HG03025 (cell line): ENCODE results near the gene GNG7.
"Not testable (repeated sequence)": the region's sequence is repeated elsewhere in the genome, so short reads cannot be mapped to it uniquely, and the experiment has no call there.

ENCODE experiments used
- ATAC-seq: cut with Tn5 transposase; IDR thresholded peaks from one replicate; pipeline ENCODE4 v1.9.1; 2021; ENCODE audit warnings: mild to moderate bottlenecking, moderate library complexity; ENCODE audit not compliant: unreplicated experiment, low FRiP score

GNG7 gene

DNA sequence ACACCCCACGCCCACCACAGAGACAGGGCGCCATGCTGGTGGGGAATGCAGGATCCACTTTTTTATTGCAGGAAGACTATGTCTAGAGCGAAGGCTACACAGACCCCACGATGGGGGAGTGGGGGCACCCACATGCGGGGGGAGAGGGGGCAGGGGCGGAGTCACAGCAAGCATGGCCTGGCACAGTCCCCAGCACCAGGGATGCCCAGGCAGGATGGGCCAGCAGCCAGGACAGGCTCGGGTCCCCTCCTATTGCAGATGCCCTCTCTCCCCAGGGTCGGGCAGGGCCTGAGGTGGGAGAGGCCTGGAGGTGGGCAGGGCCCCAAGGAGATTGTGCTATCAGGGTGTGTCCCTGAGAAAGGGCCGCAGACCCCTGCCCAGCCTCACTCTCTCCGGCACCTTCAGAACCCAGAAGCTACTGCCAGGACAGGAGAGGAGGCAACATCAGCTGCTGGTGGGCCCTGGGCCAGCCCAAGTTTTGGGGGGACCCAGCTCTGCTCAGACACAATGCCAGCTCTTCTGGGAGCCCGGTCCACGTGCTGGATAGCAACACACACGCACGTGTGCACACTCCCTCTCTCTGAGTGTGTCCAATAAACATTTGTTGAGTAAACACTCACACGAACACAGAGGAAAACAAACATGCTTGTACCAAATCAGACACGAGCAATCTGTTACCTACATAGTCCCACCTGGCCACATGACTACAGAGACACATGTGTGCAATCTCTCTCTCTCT, 12.2 kb upstream of the GNG7 start:
- no peak for ATAC-seq

DNA sequence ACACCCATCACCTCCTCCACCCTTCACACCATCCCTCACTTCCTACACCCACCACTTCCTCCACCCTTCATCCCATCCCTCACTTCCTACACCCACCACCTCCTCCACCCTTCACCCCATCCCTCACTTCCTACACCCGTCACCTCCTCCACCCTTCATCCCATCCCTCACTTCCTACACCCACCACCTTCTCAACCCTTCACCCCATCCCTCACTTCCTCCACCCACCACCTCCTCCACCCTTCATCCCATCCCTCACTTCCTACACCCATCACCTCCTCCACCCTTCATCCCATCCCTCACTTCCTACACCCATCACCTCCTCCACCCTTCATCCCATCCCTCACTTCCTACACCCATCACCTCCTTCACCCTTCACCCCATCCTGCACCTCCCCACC, 11.6 kb upstream of the GNG7 start:
- not testable (repeated sequence) for ATAC-seq

DNA sequence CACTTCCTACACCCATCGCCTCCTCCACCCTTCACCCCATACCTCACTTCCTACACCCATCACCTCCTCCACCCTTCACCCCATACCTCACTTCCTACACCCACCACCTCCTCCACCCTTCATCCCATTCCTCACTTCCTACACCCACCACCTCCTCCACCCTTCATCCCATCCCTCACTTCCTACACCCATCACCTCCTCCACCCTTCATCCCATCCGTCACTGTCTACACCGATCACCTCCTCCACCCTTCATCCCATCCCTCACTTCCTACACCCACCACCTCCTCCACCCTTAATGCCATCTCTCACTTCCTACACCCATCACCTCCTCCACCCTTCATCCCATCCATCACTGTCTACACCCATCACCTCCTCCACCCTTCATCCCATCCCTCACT, 10.7 kb upstream of the GNG7 start:
- not testable (repeated sequence) for ATAC-seq

DNA sequence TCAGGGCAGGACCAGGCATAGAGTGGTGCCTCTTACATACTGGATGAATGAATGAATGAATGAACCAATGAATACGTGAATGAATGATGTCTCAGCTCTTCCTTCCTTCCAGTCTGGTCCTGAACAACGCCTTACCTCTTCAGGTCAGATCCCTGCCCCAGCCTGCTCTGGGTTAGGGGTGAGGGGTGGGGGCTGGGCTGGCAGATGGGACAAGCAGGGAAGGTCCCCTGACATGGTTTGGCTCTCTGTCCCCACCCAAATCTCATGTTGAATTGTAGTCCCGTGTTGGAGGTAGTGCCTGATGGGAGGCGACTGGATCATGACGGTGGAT, 9.3 kb upstream of the GNG7 start:
- no peak for ATAC-seq

DNA sequence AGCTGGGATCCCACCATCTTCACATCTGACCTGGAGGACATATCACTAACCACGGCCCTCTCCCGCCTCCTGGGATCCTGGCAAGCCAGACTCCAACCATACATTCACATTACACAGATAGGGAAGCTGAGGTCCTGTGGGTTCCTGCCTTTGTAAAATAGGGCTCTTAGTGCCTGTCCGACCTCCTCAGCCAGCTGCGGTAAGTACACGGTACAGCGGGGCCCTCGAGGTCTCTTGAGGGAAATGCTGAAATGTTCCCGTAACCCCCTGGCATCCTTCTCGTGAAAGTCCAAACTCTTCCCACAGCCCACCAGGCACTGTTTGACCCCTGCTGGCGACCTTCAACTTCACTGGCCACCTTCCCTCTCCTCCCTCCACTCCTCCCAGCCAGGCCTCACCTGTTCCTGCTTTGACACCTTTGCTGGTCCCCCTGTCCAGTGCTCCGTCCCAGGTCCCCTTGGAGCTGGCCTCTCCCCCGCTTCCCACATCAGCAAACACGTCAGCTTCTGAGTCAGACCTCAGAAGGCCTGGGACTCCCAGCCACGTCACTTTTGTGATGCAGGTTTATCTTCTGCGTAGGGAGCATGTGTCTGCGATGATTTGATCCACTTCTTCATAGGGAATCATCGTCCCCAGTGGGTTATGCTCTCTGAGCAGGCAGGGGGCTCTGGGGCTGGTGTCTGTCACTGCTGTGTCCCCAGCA, 8.8 kb upstream of the GNG7 start:
- no peak for ATAC-seq

DNA sequence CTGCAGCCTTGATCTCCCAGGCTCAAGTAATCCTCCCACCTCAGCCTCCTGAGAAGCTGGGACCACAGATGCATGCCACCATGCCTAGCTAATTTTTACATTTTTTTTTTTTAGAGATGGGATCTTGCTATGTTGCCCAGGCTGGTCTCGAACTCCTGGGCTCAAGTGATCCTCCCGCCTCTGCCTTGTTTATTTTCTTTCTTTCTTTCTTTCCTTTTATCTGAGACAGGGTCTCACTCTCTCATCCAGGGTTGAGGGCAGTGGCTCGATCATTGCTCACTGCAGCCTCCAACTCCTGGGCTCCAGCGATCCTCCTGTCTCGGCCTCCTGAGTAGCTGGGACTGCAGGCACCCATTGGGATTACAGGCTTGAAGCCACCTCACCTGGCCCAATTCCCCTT, 3.8 kb upstream of the GNG7 start:
- ATAC-seq: no peak

DNA sequence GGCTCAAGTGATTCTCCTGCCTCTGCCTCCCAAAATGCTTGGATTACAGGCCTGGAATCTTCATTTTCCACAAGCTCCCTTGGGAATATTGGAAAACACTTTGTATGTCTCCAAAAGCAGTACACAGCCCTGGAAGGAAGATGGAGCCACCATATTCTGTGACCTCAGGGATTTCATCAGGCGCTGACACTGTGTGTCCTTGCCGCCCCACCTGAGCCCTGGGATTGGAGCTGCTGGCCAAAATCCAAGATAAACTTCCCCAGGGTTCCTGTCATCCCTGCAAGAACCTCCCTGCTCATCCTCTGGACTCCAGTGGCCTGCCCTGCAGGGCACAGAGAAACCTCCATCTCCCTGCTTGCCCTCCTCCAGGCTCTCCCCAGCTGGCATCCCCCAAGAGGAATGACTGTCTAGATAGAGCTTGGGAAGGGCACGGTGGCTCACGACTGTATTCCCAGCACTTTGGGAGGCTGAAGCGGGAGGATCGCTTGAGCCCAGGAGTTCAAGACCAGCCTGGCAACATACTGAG, 1.3 kb upstream of the GNG7 start:
- ATAC-seq: no peak

DNA sequence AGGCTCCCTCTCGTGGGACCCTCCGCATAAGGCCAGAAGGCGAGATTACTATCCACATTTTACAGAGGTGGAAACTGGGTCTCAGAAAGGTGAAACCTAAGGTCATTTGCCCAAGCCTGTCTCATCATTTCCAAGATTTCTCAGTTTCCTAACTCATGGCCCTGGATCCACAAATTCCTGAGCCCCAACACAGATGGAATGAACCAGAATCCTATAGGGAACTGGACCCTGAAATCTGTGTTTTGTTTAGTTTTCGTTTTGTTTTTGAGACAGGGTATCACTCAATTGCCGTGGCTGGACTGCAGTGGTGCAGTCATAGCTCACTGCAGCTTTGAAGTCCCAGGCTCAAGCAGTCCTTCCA, 563 bp upstream of the GNG7 start:
- no peak for ATAC-seq

DNA sequence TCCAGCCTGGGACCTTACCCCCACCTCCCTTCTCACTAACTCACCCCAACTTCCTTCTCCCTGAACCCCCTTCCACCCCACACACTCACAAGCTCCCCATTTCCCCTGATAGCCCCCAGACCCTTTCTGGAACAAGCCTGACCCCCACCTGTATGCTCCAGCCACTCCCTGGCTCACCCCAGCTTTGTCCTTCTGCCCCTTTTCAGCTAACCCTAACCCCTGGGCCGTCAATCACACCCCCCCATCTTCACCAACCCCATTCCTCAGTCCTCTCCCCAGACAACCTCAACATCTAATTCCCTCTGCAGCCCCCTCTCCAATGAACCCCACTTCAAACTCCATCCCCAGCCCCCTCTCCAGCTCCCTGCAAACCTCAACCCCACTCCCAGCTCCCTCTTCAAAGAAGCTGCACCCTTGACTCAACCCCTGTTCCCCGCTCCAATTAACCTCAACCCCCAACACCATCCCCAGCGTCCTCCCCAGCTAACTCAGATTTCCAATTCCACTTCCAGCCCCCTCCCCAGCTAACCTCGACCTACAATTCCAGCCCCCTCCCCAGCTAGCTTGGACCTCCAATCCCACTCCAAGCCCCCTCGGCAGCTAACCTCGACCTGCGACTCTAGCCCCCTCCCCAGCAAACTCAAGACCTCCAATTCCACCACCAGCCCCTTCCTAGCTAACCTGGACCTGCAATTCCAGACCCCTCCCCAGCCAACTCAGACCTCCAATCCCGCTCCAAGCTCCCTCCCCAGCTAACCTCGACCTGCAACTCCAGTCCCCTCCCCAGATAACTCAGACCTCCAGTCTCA, 929 bp downstream of the GNG7 start:
- no peak for ATAC-seq

DNA sequence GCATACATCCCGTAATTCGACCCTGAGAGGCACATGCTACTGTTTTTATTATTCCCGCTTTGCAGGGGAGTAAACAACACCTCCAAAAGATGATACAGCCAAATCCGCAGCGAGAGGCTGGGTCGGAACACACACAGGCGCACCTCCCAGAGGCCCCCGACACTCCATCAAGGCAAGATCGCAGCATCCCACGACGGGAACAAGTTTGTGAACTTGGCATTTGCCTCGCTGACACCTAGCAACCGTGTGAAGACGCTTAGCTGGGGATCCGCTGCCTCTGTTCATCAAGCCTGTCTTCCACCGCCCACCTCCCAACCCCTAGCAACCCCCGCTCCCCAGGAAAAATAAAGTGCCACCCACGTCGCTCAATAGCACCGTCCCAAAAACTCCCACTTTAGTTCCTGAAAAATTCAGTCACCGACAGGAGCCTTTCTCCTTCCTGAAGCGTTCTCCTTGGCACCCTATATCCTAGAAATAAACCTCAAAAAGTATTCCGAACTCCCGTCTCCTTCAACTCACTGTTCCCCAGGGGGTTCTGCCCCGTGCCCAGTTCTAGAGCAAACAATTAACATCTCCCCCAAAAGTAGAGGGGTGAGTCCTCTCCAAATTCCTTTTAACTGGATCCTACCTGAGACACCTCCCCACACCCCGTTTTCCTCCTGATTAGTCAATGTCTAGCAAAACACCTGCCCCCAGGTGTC, 1.7 kb downstream of the GNG7 start:
- no peak for ATAC-seq

DNA sequence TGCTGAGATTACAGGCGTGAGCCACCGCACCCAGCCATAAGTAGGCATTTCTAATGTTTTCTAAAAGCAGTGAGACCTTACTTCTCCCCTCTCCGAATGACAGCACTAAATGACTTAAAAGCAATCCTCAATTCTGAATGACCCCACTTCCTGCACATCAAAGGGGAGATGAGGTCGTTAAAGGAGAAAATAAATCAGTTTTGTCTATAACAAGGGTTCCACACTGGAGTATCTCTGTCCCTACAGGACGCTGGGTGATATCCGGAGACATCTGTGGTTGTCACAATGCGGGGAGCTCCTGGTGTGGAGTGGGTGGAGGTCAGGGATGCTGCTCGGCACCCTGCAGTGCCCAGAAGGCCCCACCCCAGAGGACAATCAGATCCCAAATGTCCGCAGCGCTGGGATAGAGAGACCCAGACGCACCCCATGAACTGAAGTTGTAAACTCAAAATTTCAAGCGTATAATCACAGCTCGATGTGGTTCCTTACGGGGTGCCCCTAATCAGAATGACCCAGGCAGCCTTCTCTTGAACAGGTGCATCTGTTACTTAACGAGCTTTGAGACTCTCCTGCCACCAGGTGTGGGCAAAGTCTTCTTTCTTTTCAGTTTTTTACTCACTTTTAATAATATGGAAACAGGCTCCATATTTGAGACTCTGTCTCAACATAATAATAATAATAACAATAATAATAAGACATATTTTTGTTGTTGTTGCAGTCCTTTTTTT, 2.9 kb downstream of the GNG7 start:
- ATAC-seq: no peak

DNA sequence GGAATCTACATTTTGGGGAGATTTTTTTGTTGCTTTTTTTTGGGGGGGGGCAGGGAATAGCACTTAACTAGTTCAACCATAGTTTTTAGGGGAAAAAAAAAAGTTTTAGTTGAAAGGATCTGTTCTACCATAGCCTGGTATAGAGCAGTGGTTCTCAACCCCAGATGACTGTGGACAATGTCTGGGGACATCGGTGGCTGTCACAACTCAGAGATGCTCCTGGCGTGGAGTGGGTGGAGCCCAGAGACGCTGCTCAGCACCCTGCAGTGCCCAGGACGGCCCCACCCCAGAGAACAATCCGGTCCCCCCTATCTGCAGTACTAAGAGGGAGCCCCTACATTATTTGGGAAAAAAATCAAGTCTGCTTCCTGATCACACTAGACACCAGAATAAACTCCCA, 8.3 kb downstream of the GNG7 start:
- ATAC-seq: no peak

DNA sequence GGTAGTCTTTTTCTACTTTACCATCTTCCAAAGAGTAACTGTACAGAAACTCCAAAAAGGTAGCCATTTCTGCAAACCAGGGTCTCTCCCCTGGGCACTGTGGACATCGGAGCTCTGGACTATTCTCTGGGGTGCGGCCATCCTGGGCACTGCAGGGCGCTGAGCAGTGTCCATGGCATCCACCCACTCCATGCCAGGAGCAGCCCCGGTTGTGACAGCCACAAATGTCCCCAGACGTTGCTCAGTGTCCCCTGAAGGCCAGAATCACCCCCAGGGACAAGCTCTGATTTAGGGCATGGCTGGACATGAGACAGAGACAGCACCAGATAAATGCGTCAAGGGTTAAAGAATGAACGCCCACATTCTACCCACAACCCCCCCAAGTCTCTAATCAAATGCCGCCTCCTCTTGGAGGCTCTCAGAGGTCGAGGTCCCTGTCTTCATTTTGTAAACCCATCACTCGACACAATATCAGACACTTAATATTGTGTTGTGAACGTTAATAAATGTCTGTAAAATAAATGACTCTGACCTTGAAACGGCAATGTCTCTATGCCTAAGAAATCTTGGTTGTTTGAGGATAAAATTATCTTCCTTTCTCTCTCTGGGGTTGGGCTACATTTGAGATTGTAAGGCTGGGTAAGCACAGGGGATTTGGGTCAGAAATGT, 8.9 kb downstream of the GNG7 start:
- no peak for ATAC-seq

DNA sequence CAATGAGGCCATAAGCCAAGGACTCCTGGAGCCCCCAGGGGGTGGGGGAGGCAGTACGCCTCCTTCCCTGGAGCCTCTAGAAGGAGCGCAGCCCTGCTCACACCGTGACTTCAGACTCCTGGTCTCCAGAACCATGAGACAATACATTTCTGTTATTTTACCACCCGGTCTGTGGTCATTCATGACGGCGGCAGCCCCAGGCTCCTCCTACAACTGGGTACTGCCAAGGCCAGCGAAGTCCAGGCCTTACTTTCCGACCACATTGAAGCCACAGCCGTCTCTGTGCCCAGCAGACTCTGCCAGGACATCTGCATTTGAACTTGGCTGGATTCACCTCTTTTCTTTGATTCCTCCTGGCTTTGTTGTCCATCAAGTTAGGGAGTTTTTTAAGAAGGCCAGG, 10.5 kb downstream of the GNG7 start:
- ATAC-seq: no peak

DNA sequence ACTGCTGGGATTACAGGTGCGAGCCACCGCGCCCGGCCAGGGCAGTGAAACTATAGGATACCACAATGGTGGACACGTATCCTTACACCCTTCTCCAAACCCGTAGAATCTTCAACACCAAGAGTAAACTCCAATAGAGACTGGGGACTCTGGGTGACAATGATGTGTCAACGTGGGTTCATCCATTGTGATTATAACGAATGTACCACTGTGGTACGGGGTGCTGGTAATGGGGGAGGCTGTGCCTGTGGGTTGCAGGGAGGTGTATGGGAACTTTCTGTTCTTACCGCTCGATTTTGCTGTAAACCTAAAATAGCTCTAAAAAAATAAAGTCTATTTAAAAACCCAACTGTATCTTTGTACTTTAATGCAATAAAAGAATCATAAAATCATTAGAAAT, 11.6 kb downstream of the GNG7 start:
- no peak for ATAC-seq

DNA sequence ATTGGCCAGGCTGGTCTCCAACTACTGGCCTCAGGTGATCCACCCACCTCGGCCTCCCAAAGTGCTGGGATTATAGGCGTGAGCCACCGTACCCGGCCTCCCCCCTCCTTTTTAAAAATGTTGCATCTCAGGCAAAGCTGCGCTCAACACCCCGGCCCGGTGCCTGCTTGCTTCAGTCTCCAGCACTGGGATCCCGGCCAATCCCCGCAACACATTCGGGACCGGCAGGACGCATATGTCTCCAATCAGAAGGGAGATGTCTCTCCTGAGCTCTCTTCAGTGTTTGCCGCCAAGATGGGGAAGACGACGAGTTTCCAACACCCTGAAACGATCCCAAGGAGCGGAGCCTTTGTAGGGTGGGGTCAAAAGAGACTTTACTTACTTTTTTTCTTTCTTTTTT, 16.1 kb downstream of the GNG7 start:
- ATAC-seq: no peak

DNA sequence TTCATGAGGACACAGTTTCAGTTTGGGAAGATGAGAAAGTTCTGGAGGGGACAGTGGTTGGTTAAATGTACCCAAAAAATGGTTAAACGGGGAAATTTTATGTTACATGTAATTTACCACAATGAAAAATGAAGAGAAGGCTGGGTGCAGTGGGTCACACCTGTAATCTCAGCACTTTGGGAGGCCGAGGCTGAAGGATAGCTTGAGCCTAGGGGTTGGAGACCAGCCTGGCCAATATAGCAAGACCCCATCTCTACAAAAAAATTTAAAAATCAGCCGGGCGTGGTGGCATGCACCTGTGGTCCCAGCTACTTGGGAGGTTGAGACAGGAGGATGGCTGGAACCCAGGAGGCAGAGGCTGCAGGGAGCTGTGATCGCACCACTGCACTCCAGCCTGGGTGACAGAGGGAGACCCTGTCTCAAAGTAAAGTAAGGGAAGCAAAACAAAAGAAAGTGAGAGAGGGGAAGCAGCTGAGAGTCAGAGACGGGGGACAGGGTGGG, 17.2 kb downstream of the GNG7 start:
- no peak for ATAC-seq

DNA sequence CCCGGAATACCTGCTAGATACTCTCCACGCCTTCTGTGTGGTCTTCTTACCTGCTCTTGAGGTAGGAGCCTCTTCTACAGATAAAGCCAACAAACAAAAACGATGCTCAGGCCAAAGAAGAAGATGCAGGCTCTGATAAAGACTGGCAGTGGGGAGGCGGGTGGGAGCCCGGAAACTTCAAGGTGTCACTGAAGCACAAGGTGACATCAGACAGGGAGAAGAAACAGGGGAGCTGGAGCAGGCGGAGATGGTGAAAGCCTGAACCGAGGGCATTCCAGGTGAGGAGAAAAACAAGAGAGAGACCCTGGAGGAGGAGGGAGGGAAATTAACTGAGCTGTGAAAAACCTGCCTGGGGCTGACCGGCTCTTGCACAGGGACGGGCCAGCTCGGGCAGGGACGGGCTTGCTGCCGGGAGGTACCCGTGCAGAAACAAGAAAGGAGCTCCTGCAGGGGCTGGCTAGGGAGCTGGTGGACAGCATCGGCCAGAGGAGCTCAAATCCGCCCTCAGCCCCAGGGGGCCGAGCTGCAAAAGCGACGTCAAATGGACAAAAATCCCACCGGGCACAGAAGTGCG, 19.0 kb downstream of the GNG7 start:
- no peak for ATAC-seq

DNA sequence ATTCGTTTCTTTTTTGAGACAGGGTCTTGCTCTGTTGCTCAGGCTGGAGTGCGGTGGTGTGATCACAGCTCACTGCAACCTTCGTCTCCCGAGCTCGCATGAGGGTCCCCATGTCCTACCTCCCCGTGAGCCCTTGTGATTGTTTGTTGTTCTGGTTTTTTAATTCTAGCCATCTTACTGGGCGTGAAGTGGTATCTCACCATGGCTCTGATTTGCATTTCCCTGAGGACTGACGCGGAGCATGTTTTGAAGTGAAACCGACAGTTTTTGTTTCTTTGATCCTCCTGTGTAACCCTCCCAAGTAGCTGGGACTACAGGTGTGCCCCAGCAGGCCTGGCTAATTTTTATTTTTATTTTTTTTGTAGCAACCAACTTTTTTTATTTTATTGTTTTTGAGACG, 21.7 kb downstream of the GNG7 start:
- no peak for ATAC-seq
